HT1080 (cell line): ENCODE data around the gene UNC13D. TPM values are rescaled to one million over a fixed set of nuclear protein-coding genes. Genes with fewer than 3 reads are reported as not detected.
A peak's percentile ranks its signal among the peaks of the same experiment; 100 is the strongest.
"Not testable (repeated sequence)": the region's sequence is repeated elsewhere in the genome, so short reads cannot be mapped to it uniquely, and the experiment has no call there.

ENCODE experiments used
- DNase-seq: peaks from one replicate; pipeline ENCODE4 v3.0.0-alpha.2; 2015; ENCODE audit warnings: low read depth
- total RNA-seq: library from RNA; depleted of rRNA; stranded (reverse); fragments of >200 nt; shearing (Covaris generic); gene quantifications from 2 replicates; pipeline ENCODE4 v1.2.3, GENCODE V29; 2014

The UNC13D gene
- total RNA-seq, 1 experiment from 2014 or later, result 2.7 TPM

- DNase-seq, result no peak
Observed at GRCh38 chr17:75821552-75821951, 22.7 kb downstream of the UNC13D start.

- DNase-seq, result no peak
Observed at GRCh38 chr17:75820094-75821080, 23.8 kb downstream of the UNC13D start.

GRCh38 chr17:75819678-75820077 lies 24.5 kb downstream of the UNC13D start:
- DNase-seq, result no peak

- no peak for DNase-seq
Observed at GRCh38 chr17:75819116-75819515, 25.1 kb downstream of the UNC13D start.

- DNase-seq, result no peak
Observed at GRCh38 chr17:75818326-75818885, 25.8 kb downstream of the UNC13D start.

- DNase-seq, result no peak
Observed at GRCh38 chr17:75817571-75817970, 26.6 kb downstream of the UNC13D start.

GRCh38 chr17:75816693-75817092 lies 27.5 kb downstream of the UNC13D start:
- DNase-seq, result no peak

GRCh38 chr17:75815399-75815798 lies 28.8 kb downstream of the UNC13D start:
- no peak for DNase-seq

- DNase-seq, result peak; percentile 88
Observed at GRCh38 chr17:75814900-75815373, 29.3 kb downstream of the UNC13D start.

- DNase-seq, result no peak
Observed at GRCh38 chr17:75814021-75814395, 30.2 kb downstream of the UNC13D start.

- no peak for DNase-seq
Observed at GRCh38 chr17:75813081-75814020, 30.9 kb downstream of the UNC13D start.

- DNase-seq, result no peak
Observed at GRCh38 chr17:75812096-75813013, 31.8 kb downstream of the UNC13D start.

- no peak for DNase-seq
Observed at GRCh38 chr17:75811174-75811573, 33.0 kb downstream of the UNC13D start.

- not testable (repeated sequence) for DNase-seq
Observed at GRCh38 chr17:75810756-75811155, 33.4 kb downstream of the UNC13D start.

- no peak for DNase-seq
Observed at GRCh38 chr17:75810216-75810615, 34.0 kb downstream of the UNC13D start.

GRCh38 chr17:75809631-75810111 lies 34.5 kb downstream of the UNC13D start:
- DNase-seq, result no peak

- DNase-seq, result no peak
Observed at GRCh38 chr17:75808905-75809621, 35.1 kb downstream of the UNC13D start.

GRCh38 chr17:75808549-75808904 lies 35.7 kb downstream of the UNC13D start:
- no peak for DNase-seq

- DNase-seq, result no peak
Observed at GRCh38 chr17:75807861-75808260, 36.3 kb downstream of the UNC13D start.
